ENCODE measurements around the gene ATP6V0B. TPM values are rescaled to one million over a fixed set of nuclear protein-coding genes. Genes with fewer than 3 reads are reported as not detected.

ATP6V0B gene
- total RNA-seq, 1 donor from 2014 or later = 195 TPM

- H3K4me1 Mint-ChIP-seq (ENCODE audit: low read depth) = peaks cover 10% of the 10 kb centered on the region
- H3K27ac Mint-ChIP-seq = no peak overlapping the region
- no peaks in the 10 kb centered on the region for H3K27me3 Mint-ChIP-seq (ENCODE audit: insufficient read depth)
- intact Hi-C loops (cut with micrococcal nuclease) = no loop called here
- no peak for DNase-seq (ENCODE audit: low spot score)
- H3K9me3 Mint-ChIP-seq = no peaks in the 10 kb centered on the region
- H3K36me3 Mint-ChIP-seq (ENCODE audit: low read depth) = peaks cover 16% of the 10 kb centered on the region
- no peak overlapping the region for H3K4me3 Mint-ChIP-seq
These were observed 9.4 kb upstream of the ATP6V0B start for GRCh38 chr1:43965316-43965715.

- H3K9me3 Mint-ChIP-seq = no peaks in the 10 kb centered on the region
- no peaks in the 10 kb centered on the region for H3K27me3 Mint-ChIP-seq (ENCODE audit: insufficient read depth)
- intact Hi-C loops (cut with micrococcal nuclease) = no loop called here
- no peak overlapping the region for H3K4me3 Mint-ChIP-seq
- H3K4me1 Mint-ChIP-seq (ENCODE audit: low read depth) = peaks cover 22% of the 10 kb centered on the region
- H3K36me3 Mint-ChIP-seq (ENCODE audit: low read depth) = peaks cover 17% of the 10 kb centered on the region
- DNase-seq (ENCODE audit: low spot score) = no peak
- no peak overlapping the region for H3K27ac Mint-ChIP-seq
These were observed 6.3 kb upstream of the ATP6V0B start for GRCh38 chr1:43968348-43968948.

GRCh38 chr1:43969416-43969745 is 5.4 kb upstream of the ATP6V0B start:
- H3K4me1 Mint-ChIP-seq (ENCODE audit: low read depth) = peaks cover 31% of the 10 kb centered on the region
- H3K27me3 Mint-ChIP-seq (ENCODE audit: insufficient read depth) = peaks cover under 1% of the 10 kb centered on the region
- peak overlapping the region; percentile 96 for H3K4me3 Mint-ChIP-seq
- H3K9me3 Mint-ChIP-seq = no peaks in the 10 kb centered on the region
- H3K27ac Mint-ChIP-seq = peak overlapping the region; percentile 0
- no peak for DNase-seq (ENCODE audit: low spot score)
- H3K36me3 Mint-ChIP-seq (ENCODE audit: low read depth) = peaks cover 23% of the 10 kb centered on the region
- intact Hi-C loops (cut with micrococcal nuclease) = loop anchor here (1.0 kb wide), 2 partner anchors 23 to 319 kb away; partner anchors contain the start of genes IPO13 and KDM4A

DNA sequence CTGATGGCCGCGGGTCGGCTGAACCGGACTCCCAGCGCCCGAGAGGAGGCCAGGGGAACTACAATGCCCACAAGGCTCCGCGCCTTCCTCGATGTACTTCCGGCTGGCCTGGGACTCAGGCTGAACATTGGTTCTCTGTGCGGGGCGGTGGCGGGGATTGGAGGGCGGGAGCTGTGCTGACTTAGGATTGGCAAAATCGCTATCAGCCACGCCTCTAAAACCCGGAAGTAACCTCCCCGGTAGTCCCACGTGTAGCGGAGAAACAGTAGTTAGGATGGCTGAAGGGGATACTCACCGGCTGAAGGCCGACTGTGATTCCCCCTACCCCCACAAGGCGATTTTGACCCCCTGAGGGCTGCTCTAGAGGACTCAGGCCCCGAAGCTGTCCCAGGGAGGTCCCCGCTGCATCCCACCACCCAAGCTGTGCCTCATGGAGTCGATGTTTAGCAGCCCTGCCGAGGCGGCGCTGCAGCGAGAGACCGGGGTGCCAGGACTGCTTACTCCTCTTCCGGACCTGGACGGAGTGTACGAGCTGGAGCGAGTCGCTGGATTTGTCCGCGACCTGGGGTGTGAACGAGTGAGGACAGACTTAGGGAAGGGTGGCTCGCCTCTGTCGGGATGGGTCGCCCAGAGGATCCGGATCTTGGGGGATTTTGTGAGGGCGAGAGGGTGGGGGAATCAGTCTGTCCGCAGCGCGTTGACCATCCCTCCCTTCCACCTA is 4.9 kb upstream of the ATP6V0B start, which contains the start of gene DPH2:
DPH2 (plus strand) TSS at position 265 of the 721 bp plus-strand sequence; CDS start at position 431, 166 bp downstream.
- peak; percentile 87 for DNase-seq (ENCODE audit: low spot score)
- Mint-ChIP-seq H3K4me1 (ENCODE audit: low read depth) (peaks cover 32% of the 10 kb centered on the region), H3K27ac (peak within 1 kb of the TSS; percentile 46), H3K9me3 (no peaks in the 10 kb centered on the region), H3K4me3 (peak within 1 kb of the TSS; percentile 96), H3K36me3 (ENCODE audit: low read depth) (peaks cover 25% of the 10 kb centered on the region), H3K27me3 (ENCODE audit: insufficient read depth) (peaks cover 1% of the 10 kb centered on the region)
- intact Hi-C loops (cut with micrococcal nuclease) = loop anchor here (1.0 to 10.0 kb wide), 6 partner anchors 24 to 1288 kb away; partner anchors contain the start of genes BTBD19, DYNLT4, ELOVL1 and IPO13

DNA sequence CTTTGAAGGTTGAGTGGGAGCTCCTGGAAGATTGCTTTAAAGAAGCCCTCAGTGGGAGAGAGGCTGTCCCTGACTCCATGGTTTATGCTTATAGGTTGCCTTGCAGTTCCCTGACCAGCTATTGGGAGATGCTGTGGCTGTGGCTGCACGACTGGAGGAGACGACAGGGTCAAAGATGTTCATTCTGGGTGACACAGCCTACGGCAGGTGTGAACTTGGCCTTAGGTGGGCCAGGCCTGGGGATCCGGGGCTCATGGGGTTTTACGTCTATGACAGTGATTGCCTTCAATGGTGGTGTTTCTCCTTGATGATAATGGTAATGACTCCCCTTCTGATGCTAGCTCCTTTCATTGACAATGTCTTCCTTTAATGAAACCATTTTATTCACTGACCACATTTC is 4.3 kb upstream of the ATP6V0B start:
- peaks cover 1% of the 10 kb centered on the region for H3K27me3 Mint-ChIP-seq (ENCODE audit: insufficient read depth)
- intact Hi-C loops (cut with micrococcal nuclease) = loop anchor here (1.0 to 10.0 kb wide), 4 partner anchors 60 to 1288 kb away; partner anchors contain the start of genes BTBD19, DYNLT4, ELOVL1 and YBX1
- peaks cover 32% of the 10 kb centered on the region for H3K4me1 Mint-ChIP-seq (ENCODE audit: low read depth)
- H3K27ac Mint-ChIP-seq = no peak overlapping the region
- H3K9me3 Mint-ChIP-seq = no peaks in the 10 kb centered on the region
- H3K36me3 Mint-ChIP-seq (ENCODE audit: low read depth) = peaks cover 25% of the 10 kb centered on the region
- no peak for DNase-seq (ENCODE audit: low spot score)
- H3K4me3 Mint-ChIP-seq = peak overlapping the region; percentile 96

DNA sequence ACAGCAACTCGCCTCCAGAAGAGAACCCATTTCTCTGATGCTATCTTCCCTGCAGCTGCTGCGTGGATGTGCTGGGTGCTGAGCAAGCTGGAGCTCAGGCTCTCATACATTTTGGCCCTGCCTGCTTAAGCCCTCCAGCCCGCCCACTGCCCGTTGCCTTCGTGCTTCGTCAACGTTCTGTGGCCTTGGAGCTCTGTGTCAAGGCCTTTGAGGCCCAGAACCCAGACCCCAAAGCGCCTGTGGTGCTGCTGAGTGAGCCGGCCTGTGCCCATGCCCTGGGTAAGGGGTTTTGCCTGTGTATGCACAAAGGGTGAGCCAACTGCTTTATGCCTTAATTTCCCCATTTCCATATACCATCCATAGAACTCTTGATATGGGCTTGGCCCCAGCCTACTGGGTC is 3.8 kb upstream of the ATP6V0B start:
- Mint-ChIP-seq H3K4me3 (peak overlapping the region; percentile 96), H3K9me3 (no peaks in the 10 kb centered on the region), H3K27ac (no peak overlapping the region), H3K4me1 (ENCODE audit: low read depth) (peaks cover 36% of the 10 kb centered on the region), H3K27me3 (ENCODE audit: insufficient read depth) (peaks cover 1% of the 10 kb centered on the region), H3K36me3 (ENCODE audit: low read depth) (peaks cover 27% of the 10 kb centered on the region)
- intact Hi-C loops (cut with micrococcal nuclease) = loop anchor here (1.0 to 10.0 kb wide), 4 partner anchors 59 to 1289 kb away; partner anchors contain the start of genes BTBD19, DYNLT4, ELOVL1 and YBX1
- no peak for DNase-seq (ENCODE audit: low spot score)

- peaks cover 31% of the 10 kb centered on the region for H3K36me3 Mint-ChIP-seq (ENCODE audit: low read depth)
- no peak for DNase-seq (ENCODE audit: low spot score)
- H3K4me3 Mint-ChIP-seq = peak overlapping the region; percentile 96
- peaks cover 41% of the 10 kb centered on the region for H3K4me1 Mint-ChIP-seq (ENCODE audit: low read depth)
- no peaks in the 10 kb centered on the region for H3K9me3 Mint-ChIP-seq
- H3K27ac Mint-ChIP-seq = no peak overlapping the region
- intact Hi-C loops (cut with micrococcal nuclease) = loop anchor here (5.0 to 10.0 kb wide), 3 partner anchors 607 to 1289 kb away; partner anchors contain the start of genes BTBD19, DYNLT4, ELOVL1 and YBX1
- H3K27me3 Mint-ChIP-seq (ENCODE audit: insufficient read depth) = peaks cover 1% of the 10 kb centered on the region
These were observed 3.3 kb upstream of the ATP6V0B start for GRCh38 chr1:43971336-43971980.

- DNase-seq (ENCODE audit: low spot score) = no peak
- H3K4me3 Mint-ChIP-seq = peak overlapping the region; percentile 85
- peaks cover 65% of the 10 kb centered on the region for H3K4me1 Mint-ChIP-seq (ENCODE audit: low read depth)
- peak overlapping the region; percentile 89 for H3K27ac Mint-ChIP-seq
- H3K9me3 Mint-ChIP-seq = no peaks in the 10 kb centered on the region
- intact Hi-C loops (cut with micrococcal nuclease) = loop anchor here (1.0 to 10.0 kb wide), 8 partner anchors 17 to 1292 kb away; partner anchors contain the start of genes BTBD19, CCDC24, DYNLT4 and ELOVL1
- H3K27me3 Mint-ChIP-seq (ENCODE audit: insufficient read depth) = peaks cover 1% of the 10 kb centered on the region
- H3K36me3 Mint-ChIP-seq (ENCODE audit: low read depth) = peaks cover 44% of the 10 kb centered on the region
These were observed 748 bp upstream of the ATP6V0B start for GRCh38 chr1:43973981-43974442.

DNA sequence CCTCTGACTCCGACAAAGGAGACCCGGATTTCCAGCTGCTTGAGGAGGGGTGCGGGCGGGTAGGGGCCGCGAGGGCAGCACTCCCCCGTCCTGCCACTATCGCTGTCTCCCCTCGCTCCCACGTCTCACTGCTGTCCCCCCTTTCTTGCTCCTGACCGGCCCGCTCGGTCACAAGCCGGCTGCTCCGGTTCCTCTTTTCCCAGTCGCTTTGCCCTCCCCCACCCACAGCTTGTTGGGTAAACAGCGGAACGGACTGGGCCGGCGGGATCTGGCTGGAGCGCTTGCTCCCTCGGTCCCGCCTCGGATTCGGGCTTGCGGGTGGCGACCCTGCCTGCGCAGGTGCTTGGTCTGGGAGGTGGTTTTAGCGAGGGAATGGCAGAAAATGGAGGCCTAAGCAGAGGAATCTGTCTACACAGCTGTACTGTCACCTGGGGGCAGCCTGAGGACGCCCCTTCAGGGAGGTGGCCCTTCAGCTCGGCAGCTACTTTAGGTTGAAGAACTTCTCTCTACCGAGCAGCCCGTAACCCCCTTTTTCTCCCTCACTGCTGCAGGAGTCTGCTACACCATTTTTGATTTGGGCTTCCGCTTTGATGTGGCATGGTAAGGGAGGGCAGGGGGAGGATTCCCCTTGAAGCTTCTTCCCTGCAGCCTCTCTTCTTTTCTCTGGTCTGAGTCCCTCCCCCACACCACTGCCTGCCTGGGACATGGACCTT is 645 bp downstream of the ATP6V0B start:
- intact Hi-C loops (cut with micrococcal nuclease) = loop anchor here (10.0 kb wide), 1 partner anchor 611 kb away; the partner anchor contains the start of gene ELOVL1
- peak overlapping the region; percentile 80 for H3K27ac Mint-ChIP-seq
- peaks cover 1% of the 10 kb centered on the region for H3K27me3 Mint-ChIP-seq (ENCODE audit: insufficient read depth)
- H3K36me3 Mint-ChIP-seq (ENCODE audit: low read depth) = peaks cover 43% of the 10 kb centered on the region
- no peaks in the 10 kb centered on the region for H3K9me3 Mint-ChIP-seq
- H3K4me3 Mint-ChIP-seq = peak overlapping the region; percentile 85
- DNase-seq (ENCODE audit: low spot score) = peak; percentile 25
- H3K4me1 Mint-ChIP-seq (ENCODE audit: low read depth) = peaks cover 60% of the 10 kb centered on the region

- peak overlapping the region; percentile 80 for H3K27ac Mint-ChIP-seq
- H3K4me1 Mint-ChIP-seq (ENCODE audit: low read depth) = peaks cover 58% of the 10 kb centered on the region
- no peak for DNase-seq (ENCODE audit: low spot score)
These were observed 1.3 kb downstream of the ATP6V0B start for GRCh38 chr1:43976045-43976444.

DNA sequence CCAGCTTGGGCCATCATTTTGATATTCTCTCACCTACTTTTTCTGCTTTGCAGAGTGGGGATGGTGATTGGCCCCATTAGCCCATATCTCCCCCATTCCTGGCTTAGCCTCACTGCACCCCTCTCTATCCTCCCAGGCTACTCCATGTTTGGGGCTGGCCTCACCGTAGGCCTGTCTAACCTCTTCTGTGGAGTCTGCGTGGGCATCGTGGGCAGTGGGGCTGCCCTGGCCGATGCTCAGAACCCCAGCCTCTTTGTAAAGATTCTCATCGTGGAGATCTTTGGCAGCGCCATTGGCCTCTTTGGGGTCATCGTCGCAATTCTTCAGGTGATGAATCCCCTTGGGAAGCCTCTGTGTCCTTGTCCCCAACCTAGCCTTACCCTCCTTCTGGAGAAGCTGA is 2.1 kb downstream of the ATP6V0B start:
- H3K36me3 Mint-ChIP-seq (ENCODE audit: low read depth) = peaks cover 43% of the 10 kb centered on the region

More at GRCh38 chr1:43976045-43976444, 1.3 kb downstream of the ATP6V0B start:
- Mint-ChIP-seq H3K27me3 (ENCODE audit: insufficient read depth) (peaks cover 1% of the 10 kb centered on the region), H3K36me3 (ENCODE audit: low read depth) (peaks cover 43% of the 10 kb centered on the region), H3K4me3 (peak overlapping the region; percentile 85), H3K9me3 (no peaks in the 10 kb centered on the region)
- intact Hi-C loops (cut with micrococcal nuclease) = loop anchor here (10.0 kb wide), 1 partner anchor 611 kb away; the partner anchor contains the start of gene ELOVL1

More for the DNA sequence above, 2.1 kb downstream of the ATP6V0B start:
- no peaks in the 10 kb centered on the region for H3K9me3 Mint-ChIP-seq
- no peak for DNase-seq (ENCODE audit: low spot score)
- no peak overlapping the region for H3K27ac Mint-ChIP-seq
- peaks cover 58% of the 10 kb centered on the region for H3K4me1 Mint-ChIP-seq (ENCODE audit: low read depth)
- H3K27me3 Mint-ChIP-seq (ENCODE audit: insufficient read depth) = peaks cover 1% of the 10 kb centered on the region
- peak overlapping the region; percentile 85 for H3K4me3 Mint-ChIP-seq
- intact Hi-C loops (cut with micrococcal nuclease) = loop anchor here (10.0 kb wide), 1 partner anchor 612 kb away; the partner anchor contains the start of gene ELOVL1
